GM19372 (cell line): Measurements from ENCODE around the gene NGEF.

Source experiments
- ATAC-seq: cut with Tn5 transposase; IDR thresholded peaks from one replicate; pipeline ENCODE4 v1.9.1; 2021; ENCODE audit warnings: mild to moderate bottlenecking, low read depth, moderate library complexity; ENCODE audit not compliant: unreplicated experiment

NGEF gene

DNA sequence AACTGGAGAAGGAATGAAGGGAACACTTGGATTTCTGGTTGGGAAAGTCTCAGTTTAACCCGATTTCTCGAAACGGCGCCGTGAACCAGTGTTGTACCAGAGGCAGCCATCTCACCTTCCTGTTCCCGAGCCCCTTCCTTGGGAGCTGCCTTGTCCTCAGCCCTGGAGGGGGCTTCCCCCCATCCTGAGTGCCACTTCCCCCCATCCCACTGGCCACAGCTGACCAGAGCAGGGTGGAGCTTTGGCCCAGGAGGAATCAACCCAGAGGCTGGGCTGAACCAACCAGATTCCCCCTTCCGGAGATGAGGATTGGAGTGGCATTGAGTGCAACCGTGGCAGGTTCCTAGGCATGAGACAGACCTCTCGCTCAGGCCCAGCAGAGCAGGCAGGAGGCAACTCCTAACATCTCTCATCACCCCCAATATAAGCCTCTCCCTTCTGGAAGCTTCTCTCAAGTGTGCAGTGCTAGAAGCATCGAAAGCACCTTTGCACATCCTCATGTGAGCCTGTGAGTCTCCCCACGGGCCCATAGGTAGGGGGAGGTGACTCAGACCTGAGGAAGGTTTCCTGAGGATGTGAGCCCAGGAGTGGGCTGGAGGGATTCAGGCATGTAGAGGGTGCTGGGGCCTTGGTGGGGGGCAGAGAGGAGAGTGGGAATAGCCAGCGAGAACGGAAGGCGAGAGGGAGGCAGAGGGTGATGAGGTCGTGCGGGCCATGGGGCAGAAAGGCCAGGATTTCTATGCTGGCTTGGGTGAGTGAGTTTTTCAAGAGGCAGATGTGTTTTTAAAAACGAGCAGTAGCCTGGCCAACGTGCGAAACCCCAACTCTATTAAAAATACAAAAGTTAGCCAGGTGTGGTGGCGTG, 11.9 kb downstream of the NGEF start:
- no peak for ATAC-seq

GRCh38 chr2:232999354-232999753, 13.7 kb downstream of the NGEF start:
- no peak for ATAC-seq

- ATAC-seq, result no peak
Observed at GRCh38 chr2:232998666-232998985, 14.4 kb downstream of the NGEF start.

- no peak for ATAC-seq
Observed at GRCh38 chr2:232997749-232998665, 15.0 kb downstream of the NGEF start.

- no peak for ATAC-seq
Observed at GRCh38 chr2:232994446-232994845, 18.6 kb downstream of the NGEF start.

DNA sequence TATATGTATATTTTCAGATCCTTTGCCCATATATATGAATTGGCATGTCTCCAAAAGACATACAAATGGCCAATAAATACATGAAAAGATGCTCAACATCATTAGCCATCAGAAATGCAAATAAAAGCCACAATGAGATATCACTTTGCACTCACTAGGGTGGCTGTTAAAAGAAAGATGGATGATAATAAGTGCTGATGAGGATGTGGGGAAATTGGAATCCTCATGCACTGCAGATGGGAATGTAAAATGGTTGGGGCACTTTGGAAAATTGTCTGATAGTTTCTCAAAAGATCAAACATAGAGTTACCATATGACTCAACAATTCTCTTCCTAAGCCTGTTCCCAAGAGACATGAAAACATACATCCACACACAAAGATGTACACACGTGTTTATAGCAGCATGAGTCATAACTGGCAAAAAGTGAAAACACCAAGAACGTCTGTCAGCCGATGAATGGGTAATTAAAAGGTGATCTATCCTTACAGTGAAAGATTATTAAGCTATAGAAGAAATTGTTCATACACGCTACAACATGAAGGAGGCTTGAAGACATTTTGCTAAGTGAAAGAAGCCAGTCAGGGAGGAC, 19.7 kb downstream of the NGEF start:
- no peak for ATAC-seq

DNA sequence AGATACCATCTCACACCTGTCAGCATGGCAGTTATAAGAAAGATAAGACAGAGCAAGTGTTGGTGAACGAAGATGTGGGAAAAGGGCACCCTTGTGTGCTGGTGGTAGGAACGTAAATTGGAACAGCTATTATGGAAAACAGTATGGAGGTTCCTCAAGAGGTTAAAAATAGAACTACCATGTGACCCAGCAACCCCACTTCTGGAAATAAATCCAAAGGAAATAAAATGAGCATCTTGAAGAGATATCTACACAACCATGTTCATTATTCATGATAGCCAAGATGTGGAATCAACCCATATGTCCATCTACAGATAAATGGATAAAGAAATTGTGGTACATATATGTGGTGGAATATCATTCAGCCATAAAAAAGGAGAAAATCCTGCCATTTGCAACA, 26.9 kb downstream of the NGEF start:
- no peak for ATAC-seq

- ATAC-seq, result no peak
Observed at GRCh38 chr2:232984451-232985207, 28.4 kb downstream of the NGEF start.

DNA sequence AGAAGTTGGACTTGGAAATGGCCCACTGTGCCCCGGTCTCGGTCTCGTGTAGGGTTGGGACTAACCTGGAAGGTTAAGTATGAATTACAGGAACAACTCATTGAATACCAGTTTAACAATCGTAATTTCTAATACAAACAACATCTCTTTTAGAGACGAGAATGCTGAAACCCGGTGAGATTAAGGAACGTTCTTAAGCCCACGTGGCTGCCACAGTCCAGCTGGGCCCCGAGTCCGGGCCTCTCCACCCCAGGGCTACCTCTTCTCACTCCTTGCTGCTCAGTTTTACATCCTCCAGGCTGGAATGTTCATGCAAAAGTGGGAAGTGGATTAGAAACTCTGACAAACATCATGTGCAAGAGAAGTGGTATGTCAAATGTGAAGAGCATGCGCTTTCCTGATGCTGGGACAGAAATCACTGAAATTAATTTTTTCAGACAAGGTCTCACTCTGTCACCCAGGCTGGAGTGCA, 29.4 kb downstream of the NGEF start:
- no peak for ATAC-seq

GRCh38 chr2:232982926-232983668, 30.0 kb downstream of the NGEF start:
- ATAC-seq, result no peak

DNA sequence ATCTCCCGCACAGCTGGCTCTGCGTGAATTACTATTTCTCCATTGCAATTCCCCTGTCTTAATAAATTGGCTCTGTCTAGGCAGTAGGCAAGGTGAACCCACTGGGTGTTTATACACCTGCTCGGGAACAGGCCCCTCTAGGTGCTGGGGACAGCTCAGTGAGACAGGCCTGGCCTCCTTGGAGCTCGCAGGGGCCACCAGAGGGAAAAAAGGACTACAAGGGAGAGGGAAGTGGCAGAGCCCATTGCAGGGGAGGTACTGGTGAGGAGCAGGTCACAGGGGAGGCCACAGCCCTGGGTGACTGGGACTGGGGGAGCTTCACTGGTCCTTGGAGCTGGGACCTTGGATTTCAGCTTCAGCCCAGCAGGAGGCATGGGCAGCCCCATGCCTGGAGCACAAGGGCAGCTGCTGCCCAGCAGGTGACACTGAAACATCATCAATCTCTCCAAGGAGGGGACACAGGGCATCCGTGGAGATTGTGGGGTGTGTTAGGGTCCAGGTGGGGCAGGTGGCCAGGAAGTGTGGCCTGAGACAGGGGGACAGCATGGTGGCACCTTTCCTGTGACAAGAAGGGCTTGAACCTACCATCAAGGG, 31.2 kb downstream of the NGEF start:
- ATAC-seq, result no peak

DNA sequence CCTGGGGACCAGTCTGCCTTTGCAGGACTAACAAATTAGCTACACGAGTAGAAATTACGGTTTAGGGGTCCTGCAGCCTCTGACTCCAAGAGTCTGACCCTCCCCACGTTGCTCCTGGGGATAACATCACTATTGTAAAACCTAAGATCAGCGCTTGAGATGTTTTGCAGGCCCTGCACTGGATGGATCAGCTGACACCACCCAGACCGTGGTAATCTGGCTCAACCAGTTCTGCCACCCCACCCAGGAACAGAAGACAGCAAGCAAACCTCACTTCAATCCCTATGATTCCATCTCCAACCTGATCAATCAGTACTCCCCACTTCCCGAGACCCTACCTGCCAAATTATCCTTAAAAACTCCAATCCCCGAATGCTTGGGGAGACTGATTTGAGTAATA, 31.7 kb downstream of the NGEF start:
- ATAC-seq, result no peak

DNA sequence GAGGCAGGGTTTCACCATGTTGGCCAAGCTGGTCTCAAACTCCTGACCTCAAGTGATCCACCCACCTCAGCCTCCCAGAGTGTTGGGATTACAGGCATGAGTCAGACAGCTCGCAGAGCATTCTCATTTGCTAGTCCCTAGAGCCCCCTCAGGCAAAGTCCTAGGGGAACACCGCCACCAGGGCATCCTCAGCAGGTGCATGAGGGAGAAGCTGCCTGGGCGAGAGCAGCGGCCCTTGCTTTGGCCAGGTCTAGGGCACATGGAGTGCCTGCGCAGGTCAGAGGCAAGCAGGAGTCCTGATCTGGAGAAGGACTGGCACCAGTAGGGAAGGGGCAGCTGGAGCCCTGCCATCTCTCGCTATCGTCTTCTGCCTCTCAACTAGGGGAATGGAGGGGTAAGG, 32.4 kb downstream of the NGEF start:
- no peak for ATAC-seq

- no peak for ATAC-seq
Observed at GRCh38 chr2:232979871-232980461, 33.1 kb downstream of the NGEF start.

DNA sequence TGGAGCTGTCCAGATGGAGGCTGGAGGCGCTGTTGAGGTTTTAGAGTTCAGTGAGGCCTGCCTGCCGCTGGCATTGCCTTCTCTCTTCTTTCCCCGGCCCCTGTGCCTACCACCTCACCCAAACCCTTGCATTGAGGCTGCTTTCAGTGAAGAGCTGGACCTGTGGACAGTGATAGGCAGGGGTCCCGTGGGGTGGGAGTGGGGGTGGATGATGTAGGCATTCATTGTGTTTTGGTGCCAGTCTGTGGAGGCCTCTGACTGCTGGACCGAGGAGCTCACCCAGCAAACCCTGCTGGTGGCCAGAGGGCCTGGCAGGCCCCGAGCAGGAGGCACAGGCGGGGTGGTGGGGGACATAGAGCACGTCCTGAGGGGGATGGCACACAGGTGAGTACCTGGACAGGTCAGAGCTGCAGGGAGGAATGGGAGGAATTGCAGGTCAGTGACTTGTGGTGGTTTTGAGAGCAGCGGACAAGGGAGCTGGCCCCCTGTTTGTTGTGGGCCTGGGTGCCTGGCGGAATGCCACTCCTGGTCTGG, 35.6 kb downstream of the NGEF start:
- ATAC-seq, result no peak

DNA sequence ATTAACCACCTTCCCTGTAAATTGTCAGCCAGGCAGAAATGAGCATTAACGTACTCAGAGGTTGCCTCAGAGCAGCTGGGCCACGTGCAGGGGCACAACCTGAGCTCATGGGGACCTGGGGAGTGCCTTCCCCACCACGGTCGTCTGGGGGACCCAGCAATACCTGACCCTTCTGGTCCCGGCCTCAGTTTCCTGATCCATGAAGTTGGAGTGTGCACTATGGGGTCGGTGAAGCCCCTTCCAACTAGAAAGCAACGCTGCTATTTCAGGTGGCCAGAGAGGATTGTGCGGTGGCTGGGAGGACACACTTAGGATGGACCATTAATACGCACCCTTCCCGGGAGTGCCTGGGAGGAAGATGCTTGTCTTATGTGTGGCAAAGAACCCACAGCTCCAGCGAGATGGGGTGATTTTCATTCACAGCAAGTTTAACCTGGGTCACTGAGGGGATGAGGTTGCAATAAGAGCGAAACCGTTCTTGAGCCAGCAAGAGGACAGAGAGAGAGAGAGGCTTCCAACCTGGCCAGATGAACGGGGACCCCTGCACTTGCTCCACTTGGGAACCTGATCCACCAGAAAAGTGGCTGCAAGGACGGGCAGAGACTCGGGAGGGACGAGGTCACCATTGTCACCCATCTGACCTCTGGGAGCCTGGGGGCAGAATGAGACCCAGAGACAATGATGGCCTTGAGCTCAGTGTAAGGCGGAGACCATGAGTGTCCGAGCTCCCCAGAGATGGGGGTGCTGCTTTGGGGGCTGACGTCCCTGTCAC, 36.2 kb downstream of the NGEF start:
- ATAC-seq, result no peak

GRCh38 chr2:232976176-232976575, 36.9 kb downstream of the NGEF start:
- ATAC-seq, result no peak

DNA sequence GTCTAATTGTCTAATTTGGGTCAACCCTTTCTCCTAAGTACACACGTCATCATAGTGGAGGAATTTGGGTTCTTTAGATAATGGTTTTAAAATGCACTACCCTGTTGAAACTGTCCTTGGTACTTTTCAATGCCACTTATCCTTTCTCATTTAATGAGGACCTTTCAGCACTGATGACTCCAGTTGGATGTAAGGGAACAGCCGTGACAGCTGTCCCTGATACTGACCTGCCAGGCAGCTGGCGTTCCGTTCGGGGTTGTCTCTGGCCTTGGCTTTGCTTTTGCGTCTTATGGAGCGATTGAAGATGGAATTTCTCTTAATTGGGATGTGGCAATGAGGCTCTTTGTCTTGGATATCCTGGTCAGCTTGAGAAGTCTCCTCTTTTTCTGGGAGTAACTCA, 38.7 kb downstream of the NGEF start:
- no peak for ATAC-seq
